ENCODE results near the gene PTPRT.

Gene PTPRT

GRCh38 chr20:42360621-42361020 is 829.1 kb downstream of the PTPRT start:
- no peak for DNase-seq

- DNase-seq: no peak
Observed at GRCh38 chr20:42359617-42360016, 830.1 kb downstream of the PTPRT start.

GRCh38 chr20:42352096-42352495 is 837.6 kb downstream of the PTPRT start:
- no peak for DNase-seq

- no peak for DNase-seq
Observed at GRCh38 chr20:42350521-42350920, 839.2 kb downstream of the PTPRT start.

- no peak for DNase-seq
Observed at GRCh38 chr20:42346189-42347170, 843.2 kb downstream of the PTPRT start.

GRCh38 chr20:42341654-42342053 is 848.1 kb downstream of the PTPRT start:
- no peak for DNase-seq

- no peak for DNase-seq
Observed at GRCh38 chr20:42340368-42340767, 849.3 kb downstream of the PTPRT start.

- no peak for DNase-seq
Observed at GRCh38 chr20:42338294-42339201, 851.2 kb downstream of the PTPRT start.

GRCh38 chr20:42336576-42336975 is 853.1 kb downstream of the PTPRT start:
- no peak for DNase-seq

GRCh38 chr20:42319252-42320013 is 870.3 kb downstream of the PTPRT start:
- DNase-seq: no peak

- DNase-seq: no peak
Observed at GRCh38 chr20:42313704-42314103, 876.0 kb downstream of the PTPRT start.

- no peak for DNase-seq
Observed at GRCh38 chr20:42309050-42309449, 880.7 kb downstream of the PTPRT start.

- no peak for DNase-seq
Observed at GRCh38 chr20:42308171-42308570, 881.5 kb downstream of the PTPRT start.

- DNase-seq: no peak
Observed at GRCh38 chr20:42295592-42295991, 894.1 kb downstream of the PTPRT start.

GRCh38 chr20:42294976-42295375 is 894.7 kb downstream of the PTPRT start:
- DNase-seq: no peak

- DNase-seq: no peak
Observed at GRCh38 chr20:42281801-42282200, 907.9 kb downstream of the PTPRT start.

GRCh38 chr20:42276718-42277602 is 912.7 kb downstream of the PTPRT start:
- DNase-seq: no peak

GRCh38 chr20:42274986-42275385 is 914.7 kb downstream of the PTPRT start:
- DNase-seq: no peak

- no peak for DNase-seq
Observed at GRCh38 chr20:42272516-42272915, 917.2 kb downstream of the PTPRT start.

GRCh38 chr20:42270539-42270938 is 919.2 kb downstream of the PTPRT start:
- no peak for DNase-seq

GRCh38 chr20:42267793-42268384 is 921.8 kb downstream of the PTPRT start:
- no peak for DNase-seq

Data from stimulated activated CD4-positive, alpha-beta T cell treated with anti-CD3 and anti-CD28 coated beads, Interleukin-2, amount 100 ng/mL, for 48 hours (primary cell).